Suprapubic skin (tissue), 4 donors: ENCODE data around the gene ITGA1. TPM values are rescaled to one million over a fixed set of nuclear protein-coding genes. Genes with fewer than 3 reads are reported as not detected.
"Not testable (repeated sequence)": the region's sequence is repeated elsewhere in the genome, so short reads cannot be mapped to it uniquely, and the experiment has no call there.

Experiments used
- DNase-seq, 2 donors: peaks; one replicate each; pipeline ENCODE4 v3.0.0-alpha.2; 2019; ENCODE audit warnings: low spot score in 2 of 2
- H3K27ac ChIP-seq: fragments of 200-600 bp; sonication (generic); one replicate; pipeline ENCODE4 v1.5.1; 2019
- H3K27me3 ChIP-seq: fragments of 200-600 bp; sonication (generic); one replicate; pipeline ENCODE4 v1.5.1; 2019
- H3K36me3 ChIP-seq: fragments of 200-600 bp; sonication (generic); one replicate; pipeline ENCODE4 v1.5.1; 2019
- H3K4me1 ChIP-seq: fragments of 200-600 bp; sonication (generic); one replicate; pipeline ENCODE4 v1.5.1; 2019
- H3K4me3 ChIP-seq: fragments of 200-600 bp; sonication (generic); one replicate; pipeline ENCODE4 v1.5.1; 2019; ENCODE audit warnings: mild to moderate bottlenecking
- H3K9me3 ChIP-seq: fragments of 200-600 bp; sonication (generic); one replicate; pipeline ENCODE4 v1.5.1; 2019
- EP300 ChIP-seq: sonication (generic); formaldehyde crosslinking; IDR thresholded peaks from one replicate; pipeline ENCODE4 v1.6.1; 2017; ENCODE audit warnings: antibody characterized with exemption
- POLR2A ChIP-seq, 2 donors: fragments of 450-650 bp; IDR thresholded peaks; one replicate each; pipeline ENCODE4 v1.6.1; 2017; ENCODE audit warnings: antibody characterized with exemption in 2 of 2, mild to moderate bottlenecking in 2 of 2, moderate library complexity in 2 of 2
- POLR2AphosphoS5 ChIP-seq, 3 donors: sonication (generic); formaldehyde crosslinking; IDR thresholded peaks; one replicate each; pipeline ENCODE4 v1.6.1; 2017; ENCODE audit warnings: antibody characterized with exemption in 3 of 3
- WGBS: methylation state at CpG from one replicate; pipeline ENCODE4 v1.1.5; 2018; 5-methylcytosine and 5-hydroxymethylcytosine counted together
- total RNA-seq, 4 donors: library from RNA; depleted of rRNA; stranded (reverse); fragments of >200 nt; gene quantifications; one replicate each; pipeline ENCODE4 v1.1.0, GENCODE V29; 2016
- TF ChIP-seq, protein P1 (sequence below), 2 donors: fragments of 200-600 bp in 1 of 2; fragments of 450-650 bp in 1 of 2; sonication (generic) in 1 of 2; IDR thresholded peaks; one replicate each; pipeline ENCODE4 v1.5.1; 2016 to 2019; ENCODE audit warnings: antibody characterized with exemption in 2 of 2, mild to moderate bottlenecking in 1 of 2, moderate library complexity in 1 of 2

Gene ITGA1
- total RNA-seq, 4 donors from 2014 or later, result 2.4 to 9.8 (median 5.9) TPM

DNA sequence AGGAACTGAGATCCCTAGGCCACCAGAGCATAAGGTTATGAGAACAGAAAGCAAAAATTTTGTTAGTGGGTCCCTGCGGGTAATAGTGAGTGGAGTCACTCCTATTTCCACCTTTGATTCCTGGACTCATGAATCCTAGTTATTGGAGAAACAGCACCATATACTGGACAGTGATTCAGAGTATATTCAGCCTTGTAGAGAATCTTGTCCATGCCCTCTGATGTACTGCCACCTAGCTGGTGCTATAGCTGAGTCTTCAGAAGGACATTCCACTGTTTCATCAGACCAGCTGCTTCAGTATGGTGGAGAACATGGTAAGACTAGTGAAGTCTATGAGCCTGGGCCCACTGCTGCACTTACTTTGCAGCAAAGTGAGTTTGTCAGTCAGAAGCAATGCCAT is 176.4 kb downstream of the ITGA1 start:
- peaks cover 8% of the 10 kb centered on the region for H3K4me1 ChIP-seq
- no peaks in the 10 kb centered on the region for H3K27me3 ChIP-seq
- no peak for DNase-seq
- H3K9me3 ChIP-seq, result no peaks in the 10 kb centered on the region
- 100% methylated on average over 1 of the region's 1 CpG for WGBS
- H3K27ac ChIP-seq, result no peak overlapping the region
- TF ChIP-seq, protein P1, sequence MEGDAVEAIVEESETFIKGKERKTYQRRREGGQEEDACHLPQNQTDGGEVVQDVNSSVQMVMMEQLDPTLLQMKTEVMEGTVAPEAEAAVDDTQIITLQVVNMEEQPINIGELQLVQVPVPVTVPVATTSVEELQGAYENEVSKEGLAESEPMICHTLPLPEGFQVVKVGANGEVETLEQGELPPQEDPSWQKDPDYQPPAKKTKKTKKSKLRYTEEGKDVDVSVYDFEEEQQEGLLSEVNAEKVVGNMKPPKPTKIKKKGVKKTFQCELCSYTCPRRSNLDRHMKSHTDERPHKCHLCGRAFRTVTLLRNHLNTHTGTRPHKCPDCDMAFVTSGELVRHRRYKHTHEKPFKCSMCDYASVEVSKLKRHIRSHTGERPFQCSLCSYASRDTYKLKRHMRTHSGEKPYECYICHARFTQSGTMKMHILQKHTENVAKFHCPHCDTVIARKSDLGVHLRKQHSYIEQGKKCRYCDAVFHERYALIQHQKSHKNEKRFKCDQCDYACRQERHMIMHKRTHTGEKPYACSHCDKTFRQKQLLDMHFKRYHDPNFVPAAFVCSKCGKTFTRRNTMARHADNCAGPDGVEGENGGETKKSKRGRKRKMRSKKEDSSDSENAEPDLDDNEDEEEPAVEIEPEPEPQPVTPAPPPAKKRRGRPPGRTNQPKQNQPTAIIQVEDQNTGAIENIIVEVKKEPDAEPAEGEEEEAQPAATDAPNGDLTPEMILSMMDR (IDR thresholded peaks at IDR 0.05), result no peak
- no peak for TF ChIP-seq POLR2A (IDR thresholded peaks at IDR 0.05)
- TF ChIP-seq EP300, result no peak
- TF ChIP-seq POLR2AphosphoS5 (IDR thresholded peaks at IDR 0.05), result no peak
- H3K4me3 ChIP-seq, result no peak overlapping the region
- H3K36me3 ChIP-seq, result no peaks in the 10 kb centered on the region

DNA sequence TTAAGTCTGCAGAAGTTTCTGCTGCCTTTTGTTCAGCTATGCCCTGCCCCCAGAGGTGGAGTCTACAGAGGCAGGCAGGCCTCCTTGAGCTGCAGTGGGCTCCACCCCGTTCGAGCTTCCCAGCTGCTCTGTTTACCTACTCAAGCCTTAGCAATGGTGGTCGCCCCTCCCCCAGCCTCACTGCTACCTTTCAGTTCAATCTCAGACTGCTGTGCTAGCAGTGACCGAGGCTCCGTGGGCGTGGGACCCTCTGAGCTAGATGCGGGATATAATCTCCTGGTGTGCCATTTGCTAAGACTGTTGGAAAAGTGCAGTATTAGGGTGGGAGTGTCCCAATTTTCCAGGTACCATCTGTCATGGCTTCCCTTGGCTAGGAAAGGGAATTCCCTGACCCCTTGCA is 188.4 kb downstream of the ITGA1 start:
- not testable (repeated sequence) for H3K36me3 ChIP-seq, H3K27me3 ChIP-seq, H3K9me3 ChIP-seq, DNase-seq, H3K27ac ChIP-seq, H3K4me3 ChIP-seq, H3K4me1 ChIP-seq
- 97% methylated on average over 7 of the region's 7 CpGs for WGBS

- DNase-seq, result no peak
- WGBS, result 95% methylated on average over 6 of the region's 7 CpGs
- Histone ChIP-seq H3K36me3 (no peaks in the 10 kb centered on the region), H3K27me3 (no peaks in the 10 kb centered on the region), H3K27ac (no peak overlapping the region), H3K4me1 (no peaks in the 10 kb centered on the region), H3K9me3 (peaks cover 3% of the 10 kb centered on the region), H3K4me3 (no peak overlapping the region)
- TF ChIP-seq, protein P1 (IDR thresholded peaks at IDR 0.05), result no peak
- TF ChIP-seq POLR2AphosphoS5 (IDR thresholded peaks at IDR 0.05) (no peak), POLR2A (IDR thresholded peaks at IDR 0.05) (no peak), EP300 (no peak)
These were observed 189.7 kb downstream of the ITGA1 start for GRCh38 chr5:52977264-52977897.

GRCh38 chr5:52981507-52981906 is 193.8 kb downstream of the ITGA1 start:
- no peaks in the 10 kb centered on the region for H3K27me3 ChIP-seq
- peaks cover 6% of the 10 kb centered on the region for H3K4me1 ChIP-seq
- H3K4me3 ChIP-seq, result no peak overlapping the region
- H3K9me3 ChIP-seq, result peaks cover 3% of the 10 kb centered on the region
- H3K36me3 ChIP-seq, result no peaks in the 10 kb centered on the region
- no peak overlapping the region for H3K27ac ChIP-seq
- TF ChIP-seq POLR2A (IDR thresholded peaks at IDR 0.05) (no peak), POLR2AphosphoS5 (IDR thresholded peaks at IDR 0.05) (no peak), EP300 (no peak)
- TF ChIP-seq, protein P1 (IDR thresholded peaks at IDR 0.05), result no peak
- WGBS, result 85% methylated on average over 4 of the region's 4 CpGs
- DNase-seq, result no peak

DNA sequence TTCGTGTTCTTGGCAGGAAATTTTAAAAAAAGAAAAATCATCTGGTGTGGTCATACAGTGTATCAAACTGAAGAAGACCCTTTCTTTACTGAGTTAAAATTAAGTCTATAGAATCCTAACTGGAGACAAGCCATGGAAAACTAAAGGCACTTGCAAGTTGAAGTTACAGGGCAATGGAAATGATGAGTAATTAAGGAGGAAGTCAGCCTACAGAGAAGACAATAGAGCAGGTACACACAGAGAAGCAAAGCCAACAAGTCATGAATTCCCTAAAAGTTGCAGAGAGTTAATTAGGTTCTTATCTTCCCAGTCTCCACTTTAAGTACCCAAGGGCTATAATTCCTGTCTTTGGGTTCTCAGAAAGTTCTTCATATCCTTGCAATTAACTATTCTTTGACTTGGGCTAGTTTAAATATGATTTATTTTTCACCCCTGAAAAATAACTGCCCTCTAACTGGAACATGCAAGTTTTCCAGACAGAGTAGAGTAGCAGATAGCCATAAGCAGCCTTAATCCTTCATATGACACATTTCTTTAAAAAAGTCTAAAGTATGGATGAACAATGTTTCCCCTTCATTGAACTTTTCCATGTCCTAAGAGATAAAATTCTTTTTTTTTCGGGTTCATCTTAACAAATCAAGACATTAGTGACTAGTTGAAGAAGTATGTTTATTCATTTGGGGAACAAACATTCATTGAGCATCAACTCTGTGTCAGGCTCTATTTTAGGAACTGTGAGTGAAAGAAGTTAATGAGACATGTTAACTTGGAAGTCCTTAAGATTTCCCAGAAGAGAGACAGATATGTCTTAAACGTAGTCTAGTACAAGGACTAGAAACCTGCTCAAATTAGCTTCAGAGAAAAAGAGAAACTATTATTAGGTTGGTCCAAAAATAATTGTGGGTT is 196.3 kb downstream of the ITGA1 start:
- H3K27ac ChIP-seq, result no peak overlapping the region
- no peaks in the 10 kb centered on the region for H3K36me3 ChIP-seq
- 23% methylated on average over 3 of the region's 3 CpGs for WGBS
- H3K27me3 ChIP-seq, result no peaks in the 10 kb centered on the region
- no peak overlapping the region for H3K4me3 ChIP-seq
- H3K9me3 ChIP-seq, result no peaks in the 10 kb centered on the region
- DNase-seq, result no peak
- peaks cover 18% of the 10 kb centered on the region for H3K4me1 ChIP-seq
- TF ChIP-seq, protein P1 (IDR thresholded peaks at IDR 0.05), result no peak
- TF ChIP-seq POLR2AphosphoS5 (IDR thresholded peaks at IDR 0.05) (no peak), EP300 (no peak), POLR2A (IDR thresholded peaks at IDR 0.05) (no peak)
